22Rv1 (cell line): ENCODE data around the gene CDKAL1.
A peak's percentile ranks its signal among the peaks of the same experiment; 100 is the strongest.
"Not testable (repeated sequence)": the region's sequence is repeated elsewhere in the genome, so short reads cannot be mapped to it uniquely, and the experiment has no call there.

Experiments used
- H3K27ac ChIP-seq: fragments of 450-650 bp; 2 replicates; pipeline ENCODE4 v1.5.1; 2017
- ZFX ChIP-seq: fragments of 450-650 bp; IDR thresholded peaks from 2 replicates; pipeline ENCODE4 v1.6.1; 2017; ENCODE audit warnings: antibody characterized with exemption, borderline replicate concordance
- TF ChIP-seq, protein P1 (sequence below): fragments of 450-650 bp; IDR thresholded peaks from 2 replicates; pipeline ENCODE4 v1.5.1; 2017; ENCODE audit warnings: mild to moderate bottlenecking

The CDKAL1 gene

DNA sequence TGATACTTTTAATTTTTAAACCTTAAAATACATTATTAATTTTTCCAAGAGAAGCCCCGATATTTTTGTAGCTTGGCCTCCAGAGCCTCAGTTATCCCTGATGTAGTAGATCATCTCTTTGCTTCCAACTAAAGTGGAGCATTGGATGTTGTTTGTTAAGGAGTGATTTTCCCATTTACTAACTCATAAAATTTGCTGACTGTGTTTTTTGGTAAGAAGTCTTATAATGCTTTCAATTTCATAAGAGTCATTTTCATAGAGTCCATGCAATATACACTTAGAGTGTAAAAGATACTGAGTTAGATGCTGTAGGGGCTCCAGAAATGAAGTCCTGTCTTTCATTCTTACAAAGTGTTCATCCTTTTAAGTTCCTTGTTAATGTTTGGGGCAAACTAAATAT, 46.8 kb downstream of the CDKAL1 start:
- no peak for TF ChIP-seq ZFX
- TF ChIP-seq, protein P1, sequence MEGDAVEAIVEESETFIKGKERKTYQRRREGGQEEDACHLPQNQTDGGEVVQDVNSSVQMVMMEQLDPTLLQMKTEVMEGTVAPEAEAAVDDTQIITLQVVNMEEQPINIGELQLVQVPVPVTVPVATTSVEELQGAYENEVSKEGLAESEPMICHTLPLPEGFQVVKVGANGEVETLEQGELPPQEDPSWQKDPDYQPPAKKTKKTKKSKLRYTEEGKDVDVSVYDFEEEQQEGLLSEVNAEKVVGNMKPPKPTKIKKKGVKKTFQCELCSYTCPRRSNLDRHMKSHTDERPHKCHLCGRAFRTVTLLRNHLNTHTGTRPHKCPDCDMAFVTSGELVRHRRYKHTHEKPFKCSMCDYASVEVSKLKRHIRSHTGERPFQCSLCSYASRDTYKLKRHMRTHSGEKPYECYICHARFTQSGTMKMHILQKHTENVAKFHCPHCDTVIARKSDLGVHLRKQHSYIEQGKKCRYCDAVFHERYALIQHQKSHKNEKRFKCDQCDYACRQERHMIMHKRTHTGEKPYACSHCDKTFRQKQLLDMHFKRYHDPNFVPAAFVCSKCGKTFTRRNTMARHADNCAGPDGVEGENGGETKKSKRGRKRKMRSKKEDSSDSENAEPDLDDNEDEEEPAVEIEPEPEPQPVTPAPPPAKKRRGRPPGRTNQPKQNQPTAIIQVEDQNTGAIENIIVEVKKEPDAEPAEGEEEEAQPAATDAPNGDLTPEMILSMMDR, result no peak

DNA sequence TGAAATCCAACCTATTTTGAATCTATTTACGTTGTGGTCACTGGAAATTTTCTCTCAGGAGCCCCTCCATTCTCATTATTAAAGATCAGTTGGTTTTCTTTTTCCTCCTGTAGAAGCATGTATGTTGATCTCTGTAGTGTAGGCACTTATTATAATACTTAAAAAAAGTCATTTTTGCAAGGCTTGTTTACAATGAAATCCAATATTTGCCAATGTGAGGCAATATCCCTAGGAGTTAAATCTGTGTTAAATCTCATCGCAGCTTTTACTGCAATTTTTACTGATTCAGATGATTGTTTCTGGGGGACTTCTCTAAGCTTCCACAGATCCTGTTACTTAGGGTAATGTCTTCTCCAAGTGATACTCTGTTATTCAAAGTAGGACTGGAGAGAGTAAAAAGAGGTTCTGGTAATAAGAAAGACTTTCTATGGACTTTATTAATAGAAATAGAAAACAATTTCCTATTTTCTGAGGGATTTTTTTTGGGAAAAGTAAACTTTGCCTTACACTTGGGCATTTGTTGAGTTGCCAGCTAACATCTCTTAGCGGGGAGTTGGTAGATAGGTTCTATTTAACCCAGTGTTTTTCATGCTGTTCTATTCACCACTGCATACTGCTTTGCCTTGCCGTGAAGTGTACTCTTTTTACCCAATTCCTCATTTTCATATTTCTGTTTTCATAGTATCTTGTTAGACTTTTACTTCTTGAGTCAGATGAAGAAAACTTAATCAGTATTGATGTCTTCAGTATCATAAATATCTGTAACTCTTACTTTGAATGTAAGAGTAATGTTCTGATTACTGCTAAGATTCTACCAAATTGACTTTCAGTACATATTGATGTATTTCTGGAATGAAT, 48.6 kb downstream of the CDKAL1 start:
- TF ChIP-seq ZFX, result no peak
- TF ChIP-seq, protein P1, result no peak
- no peak overlapping the region for H3K27ac ChIP-seq

More for the DNA sequence above, 46.8 kb downstream of the CDKAL1 start:
- H3K27ac ChIP-seq, result no peak overlapping the region

DNA sequence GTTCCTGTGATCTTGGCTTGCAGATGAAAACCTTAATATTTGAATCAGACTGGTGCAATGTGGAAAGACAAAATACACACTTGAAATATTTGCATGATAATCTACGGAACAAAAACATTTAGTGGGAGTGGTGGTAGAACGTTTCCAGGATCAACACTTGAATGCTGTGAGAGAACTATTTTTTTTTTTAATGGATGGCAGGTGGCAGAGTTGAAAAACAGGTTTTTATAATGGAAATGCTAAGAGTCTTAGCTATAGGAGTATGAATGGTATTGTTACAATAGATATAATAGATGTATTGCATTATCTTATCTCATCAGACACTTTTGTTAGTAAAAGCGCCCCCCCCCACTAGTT, 49.2 kb downstream of the CDKAL1 start:
- TF ChIP-seq, protein P1, result no peak
- no peak for TF ChIP-seq ZFX
- H3K27ac ChIP-seq, result no peak overlapping the region

DNA sequence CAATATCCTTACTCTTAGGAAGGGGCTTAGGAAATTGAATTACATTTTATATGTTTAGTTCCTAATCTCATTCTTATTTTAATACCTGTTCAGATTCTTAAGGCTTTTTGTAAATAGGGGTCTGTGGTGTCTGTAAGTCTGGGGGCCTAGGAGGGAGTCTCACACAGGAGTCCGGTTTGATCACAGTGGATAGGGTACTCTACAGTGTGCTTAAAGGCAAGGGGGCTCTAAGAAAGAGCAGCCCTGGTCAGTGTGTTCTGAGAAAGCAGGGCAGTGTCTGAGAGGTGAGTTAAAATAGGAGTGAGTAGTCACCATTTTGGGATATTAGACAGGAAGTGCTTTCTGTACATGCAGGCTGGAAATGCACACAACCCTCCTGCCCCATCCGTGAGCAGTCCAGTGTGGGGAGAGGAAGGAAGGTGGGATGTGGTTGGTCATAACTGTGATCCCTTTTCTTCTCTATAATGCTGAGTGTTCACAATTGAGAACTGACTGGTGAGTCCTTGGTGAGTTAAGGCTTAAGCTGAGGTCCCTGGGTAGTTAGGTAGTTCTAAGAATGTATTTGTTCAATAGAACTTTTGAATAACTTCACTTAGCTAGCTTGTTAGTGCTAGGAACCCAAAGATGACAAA, 50.0 kb downstream of the CDKAL1 start:
- no peak overlapping the region for H3K27ac ChIP-seq
- TF ChIP-seq ZFX, result no peak
- TF ChIP-seq, protein P1, result no peak

DNA sequence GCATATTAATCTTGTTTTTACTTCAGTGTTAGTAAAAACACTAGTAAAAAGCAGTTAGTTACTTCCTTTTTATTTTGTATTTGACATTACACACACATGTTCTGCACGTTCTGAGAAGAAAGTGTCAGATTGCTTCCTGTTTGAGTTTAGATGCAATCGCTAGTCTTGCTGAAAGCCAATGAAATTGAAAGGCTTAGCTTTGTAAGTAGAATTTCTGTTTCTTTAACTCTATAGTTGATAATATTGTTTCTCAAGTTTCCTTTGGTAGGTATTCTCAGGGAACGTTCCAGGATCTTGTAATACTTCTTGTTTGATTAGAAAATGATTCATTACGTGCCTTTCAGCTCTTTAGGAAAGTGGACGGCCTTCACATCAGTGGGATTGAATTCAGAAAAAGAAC, 55.0 kb downstream of the CDKAL1 start:
- peak overlapping the region; percentile 32; the same call in 1 of the 2 replicates for H3K27ac ChIP-seq

DNA sequence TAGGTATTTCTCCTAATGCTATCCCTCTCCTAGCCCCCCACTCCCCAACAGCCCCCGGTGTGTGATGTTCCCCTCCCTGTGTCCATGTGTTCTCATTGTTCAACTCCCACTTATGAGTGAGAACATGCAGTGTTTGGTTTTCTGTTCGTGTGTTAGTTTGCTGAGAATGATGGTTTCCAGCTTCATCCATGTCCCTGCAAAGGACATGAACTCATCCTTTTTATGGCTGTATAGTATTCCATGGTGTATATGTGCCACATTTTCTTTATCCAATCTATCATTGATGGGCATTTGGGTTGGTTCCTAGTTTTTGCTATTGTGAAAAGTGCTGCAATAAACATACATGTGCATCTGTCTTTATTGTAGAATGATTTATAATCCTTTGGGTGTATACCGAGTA, 56.2 kb downstream of the CDKAL1 start:
- not testable (repeated sequence) for H3K27ac ChIP-seq

More for the DNA sequence above, 55.0 kb downstream of the CDKAL1 start:
- TF ChIP-seq, protein P1, result no peak
- TF ChIP-seq ZFX, result no peak

DNA sequence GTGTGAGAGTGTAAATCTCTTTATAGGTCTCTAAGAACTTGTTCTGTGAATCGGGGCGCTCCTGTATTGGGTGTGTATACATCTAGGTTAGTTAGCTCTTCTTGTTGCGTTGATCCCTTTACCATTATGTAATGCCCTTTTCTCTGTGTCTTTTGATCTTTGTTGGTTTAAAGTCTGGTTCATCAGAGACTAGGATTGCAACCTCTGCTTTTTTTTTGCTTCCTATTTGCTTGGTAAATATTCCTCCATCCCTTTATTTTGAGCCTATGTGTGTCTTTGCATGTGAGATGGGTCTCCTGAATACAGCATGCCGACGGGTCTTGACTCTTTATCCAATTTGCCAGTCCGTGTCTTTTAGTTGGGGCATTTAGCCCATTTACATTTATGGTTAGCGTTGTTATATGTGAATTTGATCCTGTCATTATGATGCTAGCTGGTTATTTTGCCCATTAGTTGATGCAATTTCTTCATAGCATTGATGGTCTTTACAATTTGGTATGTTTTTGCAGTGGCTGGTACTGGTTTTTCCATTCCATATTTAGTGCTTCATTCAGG, 60.1 kb downstream of the CDKAL1 start:
- not testable (repeated sequence) for H3K27ac ChIP-seq

DNA sequence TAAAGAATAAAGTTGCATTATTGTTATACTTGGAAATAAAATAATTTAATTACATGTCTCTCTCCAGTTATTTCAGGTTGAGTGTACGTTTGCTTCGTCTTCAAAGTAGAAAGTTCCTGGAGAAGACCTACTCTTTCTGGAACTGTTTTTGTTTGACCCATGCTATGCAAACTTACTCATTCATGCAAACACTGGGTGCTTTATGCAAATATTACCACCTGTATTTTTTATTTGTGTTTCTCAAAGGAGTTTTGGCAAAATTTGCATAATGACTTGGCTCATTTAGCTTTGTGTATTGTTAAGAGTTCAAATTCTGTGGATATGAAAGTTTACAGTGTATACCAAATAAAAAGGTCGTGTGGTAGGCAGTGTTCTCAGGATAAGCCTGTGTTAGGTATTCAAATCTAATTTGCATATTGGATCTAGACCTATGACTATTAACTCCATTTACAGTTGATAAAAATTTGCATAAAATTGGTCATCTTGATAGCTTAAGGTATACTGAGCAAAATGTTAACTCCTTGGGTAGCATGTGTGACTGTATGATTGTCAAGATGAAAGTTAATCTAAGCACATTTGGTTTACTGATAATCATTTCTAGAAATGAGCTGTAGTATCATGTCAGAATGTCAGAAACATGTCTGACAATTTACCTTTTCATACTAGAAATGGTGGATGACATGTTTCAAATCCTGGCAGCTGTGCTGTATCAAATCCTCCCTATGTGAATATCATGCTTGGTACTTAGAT, 65.2 kb downstream of the CDKAL1 start:
- H3K27ac ChIP-seq, result peak overlapping the region; percentile 32
- TF ChIP-seq, protein P1, result no peak
- TF ChIP-seq ZFX, result no peak
